Measurements from ENCODE around the gene GAD2.

The GAD2 gene

GRCh38 chr10:26310361-26310760 is 93.8 kb downstream of the GAD2 start:
- H3K4me3 ChIP-seq (ENCODE audit: low read length), result no peak overlapping the region
- no peak for DNase-seq (ENCODE audit: low read depth)
- TF ChIP-seq, protein P1, sequence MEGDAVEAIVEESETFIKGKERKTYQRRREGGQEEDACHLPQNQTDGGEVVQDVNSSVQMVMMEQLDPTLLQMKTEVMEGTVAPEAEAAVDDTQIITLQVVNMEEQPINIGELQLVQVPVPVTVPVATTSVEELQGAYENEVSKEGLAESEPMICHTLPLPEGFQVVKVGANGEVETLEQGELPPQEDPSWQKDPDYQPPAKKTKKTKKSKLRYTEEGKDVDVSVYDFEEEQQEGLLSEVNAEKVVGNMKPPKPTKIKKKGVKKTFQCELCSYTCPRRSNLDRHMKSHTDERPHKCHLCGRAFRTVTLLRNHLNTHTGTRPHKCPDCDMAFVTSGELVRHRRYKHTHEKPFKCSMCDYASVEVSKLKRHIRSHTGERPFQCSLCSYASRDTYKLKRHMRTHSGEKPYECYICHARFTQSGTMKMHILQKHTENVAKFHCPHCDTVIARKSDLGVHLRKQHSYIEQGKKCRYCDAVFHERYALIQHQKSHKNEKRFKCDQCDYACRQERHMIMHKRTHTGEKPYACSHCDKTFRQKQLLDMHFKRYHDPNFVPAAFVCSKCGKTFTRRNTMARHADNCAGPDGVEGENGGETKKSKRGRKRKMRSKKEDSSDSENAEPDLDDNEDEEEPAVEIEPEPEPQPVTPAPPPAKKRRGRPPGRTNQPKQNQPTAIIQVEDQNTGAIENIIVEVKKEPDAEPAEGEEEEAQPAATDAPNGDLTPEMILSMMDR (conservative IDR thresholded peaks at IDR 0.05; ENCODE audit: low read depth, low read length), result no peak

GRCh38 chr10:26311383-26311940 is 94.9 kb downstream of the GAD2 start:
- no peak for DNase-seq (ENCODE audit: low read depth)
- no peak overlapping the region for H3K4me3 ChIP-seq (ENCODE audit: low read length)
- TF ChIP-seq, protein P1 (conservative IDR thresholded peaks at IDR 0.05; ENCODE audit: low read depth, low read length), result no peak

- H3K4me3 ChIP-seq (ENCODE audit: low read length), result no peak overlapping the region
- TF ChIP-seq, protein P1 (conservative IDR thresholded peaks at IDR 0.05; ENCODE audit: low read depth, low read length), result no peak
- no peak for DNase-seq (ENCODE audit: low read depth)
Measured at GRCh38 chr10:26314265-26315013, 97.9 kb downstream of the GAD2 start.

- DNase-seq (ENCODE audit: low read depth), result no peak
- TF ChIP-seq, protein P1 (conservative IDR thresholded peaks at IDR 0.05; ENCODE audit: low read depth, low read length), result no peak
- H3K4me3 ChIP-seq (ENCODE audit: low read length), result no peak overlapping the region
Measured at GRCh38 chr10:26318672-26319071, 102.1 kb downstream of the GAD2 start.

DNA sequence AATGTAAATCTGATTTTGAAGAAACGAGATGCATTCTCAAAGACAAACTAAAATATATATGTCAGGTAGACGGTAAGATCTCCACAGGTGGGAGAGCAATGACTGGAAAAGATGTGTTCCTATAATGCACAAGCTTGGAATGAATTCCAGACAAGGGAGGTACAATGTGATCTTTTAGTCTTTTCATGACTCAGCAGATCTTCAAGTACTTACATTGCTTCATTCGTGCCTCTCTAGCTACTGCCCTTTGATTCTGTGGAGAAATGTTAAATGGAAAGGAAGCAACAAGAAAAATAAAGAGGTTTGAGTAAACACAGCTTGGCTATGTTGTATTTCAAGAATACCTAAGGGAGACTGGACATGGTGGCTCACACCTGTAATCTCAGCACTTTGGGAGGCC is 106.6 kb downstream of the GAD2 start:
- no peak for DNase-seq (ENCODE audit: low read depth)
- no peak overlapping the region for H3K4me3 ChIP-seq (ENCODE audit: low read length)
- TF ChIP-seq, protein P1 (conservative IDR thresholded peaks at IDR 0.05; ENCODE audit: low read depth, low read length), result no peak

DNA sequence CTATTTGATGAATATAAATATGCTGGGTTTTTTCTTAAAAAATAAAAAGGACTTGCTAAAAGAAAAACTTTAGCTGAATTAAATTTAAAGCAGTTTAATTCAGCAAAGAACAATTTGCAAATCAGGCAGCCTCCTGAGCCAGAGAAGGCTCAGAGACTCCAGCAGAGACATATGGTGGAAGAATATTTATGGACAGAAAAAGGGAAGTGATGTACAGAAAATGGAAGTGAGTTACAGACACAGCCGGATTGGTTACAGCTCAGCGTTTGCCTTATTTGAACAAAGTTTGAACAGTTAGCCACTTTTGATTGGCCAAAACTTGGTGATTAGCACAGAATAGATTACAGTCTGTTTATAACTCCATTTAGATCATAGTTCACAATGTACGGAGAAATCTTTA is 110.3 kb downstream of the GAD2 start:
- TF ChIP-seq, protein P1 (conservative IDR thresholded peaks at IDR 0.05; ENCODE audit: low read depth, low read length), result no peak
- DNase-seq (ENCODE audit: low read depth), result no peak
- no peak overlapping the region for H3K4me3 ChIP-seq (ENCODE audit: low read length)

DNA sequence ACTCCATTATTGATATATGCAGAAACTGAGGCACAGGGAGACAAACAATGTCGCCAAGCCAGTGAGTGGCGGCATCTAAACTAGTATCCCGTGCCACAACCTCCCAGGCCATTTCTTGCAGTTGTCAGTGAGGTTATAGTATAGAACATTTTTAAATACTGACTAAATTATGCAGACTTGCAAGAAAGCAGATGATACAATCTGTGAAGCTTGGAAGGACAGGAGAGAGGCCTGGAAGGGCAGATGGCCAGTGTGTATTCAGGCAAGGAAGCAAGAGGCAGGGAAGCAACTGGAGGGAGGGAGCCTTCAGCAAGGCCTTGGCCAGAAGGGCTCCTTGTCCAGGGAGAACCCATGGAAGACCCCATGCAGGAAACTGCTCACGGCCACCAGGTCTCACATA is 111.2 kb downstream of the GAD2 start:
- TF ChIP-seq, protein P1 (conservative IDR thresholded peaks at IDR 0.05; ENCODE audit: low read depth, low read length), result no peak

More for the DNA sequence above, 111.2 kb downstream of the GAD2 start:
- no peak for DNase-seq (ENCODE audit: low read depth)
- H3K4me3 ChIP-seq (ENCODE audit: low read length), result no peak overlapping the region

Data from retinal pigment epithelial cell (primary cell).